ENCODE measurements around the gene PPM1L. TPM values are rescaled to one million over a fixed set of nuclear protein-coding genes. Genes with fewer than 3 reads are reported as not detected.
A peak's percentile ranks its signal among the peaks of the same experiment; 100 is the strongest.

Gene PPM1L
- total RNA-seq, 2 experiments from 2014 or later: 2.2 to 2.7 TPM

DNA sequence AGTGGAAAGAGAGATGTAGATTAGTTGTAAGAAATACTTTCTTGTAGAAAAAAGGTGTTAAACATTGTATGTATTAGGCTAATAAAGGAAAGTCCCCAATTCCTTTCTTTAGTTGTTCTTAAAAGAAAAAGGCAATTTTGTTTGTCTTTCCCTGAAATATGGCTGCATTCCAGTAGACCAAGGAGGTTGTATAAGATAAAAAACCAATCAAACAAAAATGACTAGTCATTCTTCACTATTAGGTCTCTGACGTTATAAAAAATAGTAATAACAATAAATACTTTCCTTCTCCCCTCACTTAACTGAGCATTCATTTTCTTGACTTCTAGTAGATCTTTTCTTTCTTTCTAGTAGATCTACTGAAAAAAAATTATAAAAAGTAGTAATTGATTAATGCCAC lies 8.6 kb upstream of the PPM1L start:
- CTCF ChIA-PET: no interaction called here
- DNase-seq: no peak
- intact Hi-C loops (cut with micrococcal nuclease): no loop called here
- Mint-ChIP-seq H3K4me1 (ENCODE audit: low read depth) (no peaks in the 10 kb centered on the region), H3K4me3 (no peak overlapping the region), H3K27me3 (peaks cover 21% of the 10 kb centered on the region), H3K27ac (no peak overlapping the region), H3K9me3 (no peaks in the 10 kb centered on the region), H3K36me3 (no peaks in the 10 kb centered on the region)
- POLR2A ChIA-PET: no interaction called here

DNA sequence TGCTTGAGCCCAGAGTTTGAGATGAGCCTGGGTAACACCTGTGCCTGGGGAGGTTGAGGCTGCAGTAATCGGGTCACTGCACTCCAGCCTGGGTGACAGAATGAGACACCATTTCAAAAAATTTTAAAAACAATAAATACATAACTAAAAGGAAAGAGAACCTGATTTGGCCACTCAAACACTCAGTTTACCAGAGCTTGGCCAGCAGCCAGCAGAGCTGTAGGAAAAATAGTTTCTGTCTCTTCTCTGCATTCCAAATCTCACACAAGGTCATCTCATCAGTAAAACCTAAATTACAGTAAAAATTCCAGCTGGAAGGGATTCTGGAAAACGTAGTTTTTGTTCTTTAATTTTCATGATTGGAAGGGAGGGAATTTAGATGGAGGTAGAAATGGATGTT lies 7.8 kb upstream of the PPM1L start:
- intact Hi-C loops (cut with micrococcal nuclease): no loop called here
- Mint-ChIP-seq H3K36me3 (no peaks in the 10 kb centered on the region), H3K4me3 (no peak overlapping the region), H3K27me3 (peaks cover 16% of the 10 kb centered on the region), H3K27ac (no peak overlapping the region), H3K9me3 (no peaks in the 10 kb centered on the region), H3K4me1 (ENCODE audit: low read depth) (no peaks in the 10 kb centered on the region)
- ChIA-PET POLR2A (no interaction called here), CTCF (no interaction called here)
- no peak for DNase-seq

DNA sequence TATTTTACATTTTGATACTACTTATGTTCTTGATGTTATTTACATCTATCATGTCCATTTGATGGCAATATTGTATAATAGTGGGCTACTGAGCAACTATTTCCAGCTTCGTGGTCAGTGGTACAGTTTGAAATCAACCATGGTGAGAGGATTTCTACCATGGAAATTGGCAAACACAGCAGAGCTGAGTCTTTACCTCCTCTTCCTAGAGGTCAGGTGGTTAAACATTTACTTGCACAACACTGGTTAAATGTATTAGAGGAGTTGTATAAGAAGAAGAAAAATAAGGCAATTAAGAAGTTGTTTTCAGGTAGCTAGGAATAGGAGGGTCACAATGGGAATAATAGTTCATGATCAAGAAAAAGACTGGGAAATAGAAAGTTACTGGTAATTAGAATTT lies 7.2 kb upstream of the PPM1L start:
- H3K27me3 Mint-ChIP-seq: peaks cover 11% of the 10 kb centered on the region
- POLR2A ChIA-PET: no interaction called here
- CTCF ChIA-PET: interaction anchor here (0.6 kb wide), 1 partner anchor 865 kb away, joined by 4 read pairs; no protein-coding TSS in a partner anchor

DNA sequence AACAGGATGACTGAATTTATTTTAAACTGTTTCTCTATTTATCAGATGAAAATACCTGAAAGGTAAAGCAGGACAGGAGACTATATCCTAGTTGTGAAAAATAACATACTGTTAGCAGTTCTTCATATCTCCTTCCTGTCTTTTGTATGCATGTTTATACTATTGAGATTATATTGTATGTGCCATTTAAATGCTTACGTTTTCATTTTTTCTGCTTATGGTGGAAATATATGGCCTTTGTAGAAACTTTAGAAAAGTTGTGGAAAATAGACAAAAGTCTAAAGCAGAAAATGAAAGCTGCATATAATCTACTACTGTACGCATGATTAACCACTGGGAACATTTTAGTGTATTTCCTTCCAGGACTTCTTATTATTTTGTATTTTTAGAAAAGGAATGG lies 2.1 kb upstream of the PPM1L start:
- Mint-ChIP-seq H3K4me3 (peak overlapping the region; percentile 95), H3K27me3 (peaks cover 12% of the 10 kb centered on the region), H3K9me3 (no peaks in the 10 kb centered on the region), H3K36me3 (no peaks in the 10 kb centered on the region), H3K4me1 (ENCODE audit: low read depth) (peaks cover 26% of the 10 kb centered on the region), H3K27ac (no peak overlapping the region)
- CTCF ChIA-PET: interaction anchor here (0.6 to 2.2 kb wide), 3 partner anchors 46 to 188 kb away, joined by 3 to 8 read pairs (median 4); no protein-coding TSS in a partner anchor
- POLR2A ChIA-PET: interaction anchor here (0.8 to 3.0 kb wide), 3 partner anchors 48 to 469 kb away, joined by 3 to 12 read pairs (median 4); partner anchors contain the start of gene TRIM59
- intact Hi-C loops (cut with micrococcal nuclease): loop anchor here (2.0 kb wide), 2 partner anchors 189 to 355 kb away; partner anchors contain the start of genes IFT80 and SMC4
- no peak for DNase-seq

More for the DNA sequence above, 7.2 kb upstream of the PPM1L start:
- no peak overlapping the region for H3K4me3 Mint-ChIP-seq
- intact Hi-C loops (cut with micrococcal nuclease): no loop called here
- no peaks in the 10 kb centered on the region for H3K9me3 Mint-ChIP-seq
- no peak overlapping the region for H3K27ac Mint-ChIP-seq
- DNase-seq: no peak
- H3K4me1 Mint-ChIP-seq (ENCODE audit: low read depth): no peaks in the 10 kb centered on the region
- H3K36me3 Mint-ChIP-seq: no peaks in the 10 kb centered on the region

- H3K36me3 Mint-ChIP-seq: no peaks in the 10 kb centered on the region
- DNase-seq: peak; percentile 20
- peak overlapping the region; percentile 95 for H3K4me3 Mint-ChIP-seq
- H3K9me3 Mint-ChIP-seq: no peaks in the 10 kb centered on the region
- intact Hi-C loops (cut with micrococcal nuclease): loop anchor here (2.0 kb wide), 2 partner anchors 188 to 356 kb away; partner anchors contain the start of genes IFT80 and SMC4
- peaks cover 26% of the 10 kb centered on the region for H3K4me1 Mint-ChIP-seq (ENCODE audit: low read depth)
- H3K27me3 Mint-ChIP-seq: peaks cover 12% of the 10 kb centered on the region
- peak overlapping the region; percentile 76 for H3K27ac Mint-ChIP-seq
- ChIA-PET POLR2A (interaction anchor here (0.8 to 3.0 kb wide), 3 partner anchors 47 to 468 kb away, joined by 3 to 12 read pairs (median 4); partner anchors contain the start of gene TRIM59), CTCF (interaction anchor here (1.8 to 2.2 kb wide), 2 partner anchors 46 to 187 kb away, joined by 4 to 8 read pairs; no protein-coding TSS in a partner anchor)
Observed at GRCh38 chr3:160754371-160754854, 1.6 kb upstream of the PPM1L start.

DNA sequence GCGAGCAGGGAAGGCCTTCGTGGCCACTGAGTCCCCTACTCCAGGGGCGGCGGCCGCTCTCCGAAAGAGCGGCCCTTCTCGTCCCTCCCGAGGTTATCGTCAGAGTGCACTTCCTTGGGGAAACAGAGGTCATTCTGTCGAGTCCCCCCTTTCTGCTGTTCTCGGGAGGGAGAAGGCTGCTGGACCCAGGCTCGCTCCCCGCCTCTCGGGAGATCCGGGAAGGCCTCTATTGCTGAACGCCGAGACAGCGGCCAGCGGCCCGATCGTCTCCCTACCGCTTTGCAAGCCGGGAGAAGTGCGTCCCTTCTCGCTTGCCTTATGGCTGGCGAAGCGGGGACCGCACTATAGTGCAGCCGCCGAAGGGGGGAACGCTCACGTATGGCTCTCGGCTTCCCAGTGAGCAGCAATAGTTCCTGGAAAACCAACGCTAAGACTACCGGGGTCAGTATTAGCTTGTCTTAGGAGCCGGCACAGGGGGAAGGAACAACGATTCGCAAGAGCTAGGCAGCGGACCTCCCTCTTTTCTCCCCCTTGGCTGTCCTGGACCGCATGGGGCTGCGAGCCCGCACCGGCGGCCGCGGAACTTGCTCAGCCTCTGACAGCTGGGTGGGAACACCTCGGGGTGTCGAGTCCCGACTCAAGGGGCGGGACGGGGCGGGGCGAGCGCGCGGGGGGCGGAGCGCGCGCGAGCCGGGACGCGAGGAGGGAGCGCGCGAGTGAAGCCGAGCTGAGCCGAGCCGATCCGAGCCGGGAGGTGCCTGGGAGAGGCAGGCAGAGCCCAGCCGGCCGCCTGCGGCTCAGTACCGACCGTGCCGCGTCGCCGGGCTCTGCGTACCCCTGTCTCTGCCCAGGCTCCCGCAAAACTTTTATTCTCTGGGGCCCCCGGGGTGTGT lies 930 bp upstream of the PPM1L start:
- no peaks in the 10 kb centered on the region for H3K36me3 Mint-ChIP-seq
- DNase-seq: peak; percentile 94
- intact Hi-C loops (cut with micrococcal nuclease): loop anchor here (1.0 to 2.0 kb wide), 5 partner anchors 46 to 356 kb away; partner anchors contain the start of genes IFT80, KPNA4, SMC4 and TRIM59
- peaks cover 26% of the 10 kb centered on the region for H3K4me1 Mint-ChIP-seq (ENCODE audit: low read depth)
- ChIA-PET POLR2A (interaction anchor here (0.8 to 3.0 kb wide), 6 partner anchors 11 to 468 kb away, joined by 3 to 12 read pairs (median 4); partner anchors contain the start of gene TRIM59), CTCF (interaction anchor here (2.2 kb wide), 1 partner anchor 187 kb away, joined by 8 read pairs; no protein-coding TSS in a partner anchor)
- peak overlapping the region; percentile 95 for H3K4me3 Mint-ChIP-seq
- H3K9me3 Mint-ChIP-seq: no peaks in the 10 kb centered on the region
- H3K27ac Mint-ChIP-seq: peak overlapping the region; percentile 90
- peaks cover 12% of the 10 kb centered on the region for H3K27me3 Mint-ChIP-seq

GRCh38 chr3:160757233-160758106 lies 1.4 kb downstream of the PPM1L start:
- peaks cover 26% of the 10 kb centered on the region for H3K4me1 Mint-ChIP-seq (ENCODE audit: low read depth)
- H3K36me3 Mint-ChIP-seq: no peaks in the 10 kb centered on the region
- no peak overlapping the region for H3K27ac Mint-ChIP-seq
- DNase-seq: peak; percentile 9
- H3K4me3 Mint-ChIP-seq: peak overlapping the region; percentile 95
- intact Hi-C loops (cut with micrococcal nuclease): loop anchor here (2.0 kb wide), 1 partner anchor 463 kb away; the partner anchor contains the start of gene NMD3
- ChIA-PET CTCF (interaction anchor here (1.0 kb wide), 1 partner anchor 71 kb away, joined by 3 read pairs; no protein-coding TSS in a partner anchor), POLR2A (no interaction called here)
- H3K27me3 Mint-ChIP-seq: peaks cover 12% of the 10 kb centered on the region
- H3K9me3 Mint-ChIP-seq: no peaks in the 10 kb centered on the region

- intact Hi-C loops (cut with micrococcal nuclease): no loop called here
- Mint-ChIP-seq H3K4me1 (ENCODE audit: low read depth) (peaks cover 24% of the 10 kb centered on the region), H3K4me3 (no peak overlapping the region), H3K36me3 (no peaks in the 10 kb centered on the region), H3K27ac (no peak overlapping the region), H3K27me3 (peaks cover 12% of the 10 kb centered on the region), H3K9me3 (no peaks in the 10 kb centered on the region)
- ChIA-PET CTCF (interaction anchor here (1.3 kb wide), 1 partner anchor 183 kb away, joined by 6 read pairs; no protein-coding TSS in a partner anchor), POLR2A (no interaction called here)
- DNase-seq: no peak
Observed at GRCh38 chr3:160758929-160759577, 3.0 kb downstream of the PPM1L start.

DNA sequence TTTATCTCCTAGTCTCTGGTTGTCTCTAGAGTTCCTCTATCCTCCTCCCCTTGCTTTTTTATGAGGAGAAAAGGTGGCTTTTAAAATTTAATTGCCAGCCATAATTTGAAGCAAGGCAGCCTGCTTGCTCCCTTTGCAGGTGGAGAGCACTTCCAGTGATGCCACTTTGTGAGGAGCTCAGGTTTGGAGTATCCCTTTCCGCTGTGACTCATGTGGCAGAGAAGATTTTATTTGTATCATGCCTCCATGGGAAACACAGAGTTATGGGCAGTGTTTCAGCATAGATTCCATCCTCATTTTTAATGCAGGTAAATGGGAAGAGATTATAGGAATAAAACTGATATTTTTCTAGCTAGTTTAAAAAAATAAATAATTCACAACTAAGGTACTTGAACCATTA lies 7.0 kb downstream of the PPM1L start:
- Mint-ChIP-seq H3K27ac (no peak overlapping the region), H3K9me3 (no peaks in the 10 kb centered on the region), H3K36me3 (peaks cover 1% of the 10 kb centered on the region), H3K4me3 (no peak overlapping the region), H3K4me1 (ENCODE audit: low read depth) (peaks cover under 1% of the 10 kb centered on the region), H3K27me3 (no peaks in the 10 kb centered on the region)
- no peak for DNase-seq
- ChIA-PET POLR2A (no interaction called here), CTCF (no interaction called here)
- intact Hi-C loops (cut with micrococcal nuclease): no loop called here

DNA sequence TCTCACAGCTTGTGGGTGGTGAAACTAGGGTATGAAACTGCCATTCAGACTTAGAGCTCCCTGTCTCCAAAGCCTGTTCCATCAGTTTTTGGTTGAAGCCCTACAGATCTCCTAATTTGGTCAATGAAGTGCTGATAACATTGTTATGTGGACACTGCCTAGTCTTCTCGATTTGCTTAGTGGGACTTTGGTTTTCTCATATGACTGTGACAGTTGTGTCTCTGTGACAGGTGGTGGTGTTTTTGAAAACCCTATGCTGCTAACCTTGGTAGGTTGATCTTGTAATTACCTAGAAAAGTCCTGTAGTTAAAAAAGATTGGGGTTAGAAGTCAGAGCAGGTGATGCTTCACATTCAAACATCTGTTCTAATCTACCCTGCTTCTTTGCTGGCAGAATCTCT lies 9.2 kb downstream of the PPM1L start:
- intact Hi-C loops (cut with micrococcal nuclease): no loop called here
- no peaks in the 10 kb centered on the region for H3K27me3 Mint-ChIP-seq
- DNase-seq: no peak
- no peaks in the 10 kb centered on the region for H3K4me1 Mint-ChIP-seq (ENCODE audit: low read depth)
- ChIA-PET CTCF (no interaction called here), POLR2A (no interaction called here)
- no peak overlapping the region for H3K4me3 Mint-ChIP-seq
- H3K9me3 Mint-ChIP-seq: no peaks in the 10 kb centered on the region
- H3K36me3 Mint-ChIP-seq: peaks cover 1% of the 10 kb centered on the region
- no peak overlapping the region for H3K27ac Mint-ChIP-seq

- H3K27ac Mint-ChIP-seq: no peak overlapping the region
- peaks cover 1% of the 10 kb centered on the region for H3K36me3 Mint-ChIP-seq
- ChIA-PET CTCF (no interaction called here), POLR2A (no interaction called here)
- intact Hi-C loops (cut with micrococcal nuclease): no loop called here
- no peak for DNase-seq
- no peak overlapping the region for H3K4me3 Mint-ChIP-seq
- no peaks in the 10 kb centered on the region for H3K9me3 Mint-ChIP-seq
- no peaks in the 10 kb centered on the region for H3K27me3 Mint-ChIP-seq
- no peaks in the 10 kb centered on the region for H3K4me1 Mint-ChIP-seq (ENCODE audit: low read depth)
Observed at GRCh38 chr3:160768031-160768430, 12.0 kb downstream of the PPM1L start.

Measured in activated CD4-positive, alpha-beta memory T cell treated with anti-CD3 and anti-CD28 coated beads for 36 hours (primary cell).